HepG2 (cell line): ENCODE data around the gene PRR5L. TPM values are rescaled to one million over a fixed set of nuclear protein-coding genes. Genes with fewer than 3 reads are reported as not detected.

Experiments used
- ATAC-seq: fragments of 200-7000 bp; cut with Tn5 transposase; 3 replicates; pipeline ENCODE4 v1.9.1; 2020; ENCODE audit warnings: mild to moderate bottlenecking, moderate library complexity
- BruUV-seq: library from RNA; stranded (reverse); fragments of 400-500 nt; replicated peaks from 2 replicates; lab custom pipeline; 2021; lab: Mats Ljungman, UMichigan
- CTCF ChIA-PET: fragments of 300-600 bp; formaldehyde crosslinking; extraction: SDS; loops from one replicate; lab custom pipeline; 2021; ENCODE audit warnings: low total read pairs, inconsistent platforms, low intra/inter-chr PET ratio; lab: Yijun Ruan, JAX
- POLR2A ChIA-PET: fragments of 350-600 bp; sonication (Branson Sonifier 250); formaldehyde crosslinking; loops from one replicate; lab custom pipeline; 2020; ENCODE audit warnings: antibody characterized with exemption, inconsistent platforms; lab: Yijun Ruan, JAX
- DNase-seq: peaks from one replicate; pipeline ENCODE4 v3.0.0-alpha.2; 2015; ENCODE audit warnings: low spot score
- FAIRE-seq: peaks from 3 replicates; lab custom pipeline; 2011; peaks lifted over from hg19 to GRCh38; lab: Jason Lieb, UNC
- H2AFZ ChIP-seq: one replicate; pipeline ENCODE4 v1.6.1; 2011; ENCODE audit warnings: low read length, inconsistent platforms
- H3K27ac ChIP-seq: fragments of 300-600 bp; 3 replicates; pipeline ENCODE4 v1.8.0; 2011; ENCODE audit warnings: mixed run types, mild to moderate bottlenecking, mixed read lengths, low read length, inconsistent platforms; ENCODE audit not compliant: insufficient read depth; ENCODE audit errors: extremely low read length
- H3K27me3 ChIP-seq, 2 experiments: fragments of 200-600 bp in 1 of 2; 2 replicates in 1 of 2; 3 replicates in 1 of 2; pipeline versions ENCODE4 v1.6.0 to v1.8.0; 2011; ENCODE audit warnings: low read length in 2 of 2, mild to moderate bottlenecking in 2 of 2, moderate library complexity in 2 of 2, inconsistent platforms in 1 of 2; ENCODE audit not compliant: insufficient read depth in 2 of 2, control insufficient read depth in 1 of 2
- H3K36me3 ChIP-seq, 2 experiments: fragments of 200-600 bp in 1 of 2; replicated peaks in 1 of 2; 2 replicates in 1 of 2; 3 replicates in 1 of 2; pipeline versions ENCODE4 v1.5.1 to v1.8.0; 2011; ENCODE audit warnings: low read length in 2 of 2, inconsistent platforms in 1 of 2; ENCODE audit not compliant: insufficient read depth in 2 of 2, control insufficient read depth in 1 of 2
- H3K4me1 ChIP-seq: 2 replicates; pipeline ENCODE4 v1.5.1; 2012; ENCODE audit warnings: low read length, inconsistent platforms; ENCODE audit not compliant: insufficient read depth
- H3K4me2 ChIP-seq: 2 replicates; pipeline ENCODE4 v1.6.0; 2011; ENCODE audit warnings: low read depth, low read length, inconsistent platforms
- H3K4me3 ChIP-seq, 3 experiments: fragments of 200-600 bp in 1 of 3; sonication (generic), shearing (Covaris generic) in 1 of 3; replicated peaks in 1 of 3; 2 replicates each; pipeline ENCODE4 v1.5.1; 2011 to 2016; ENCODE audit warnings: low read length in 3 of 3, inconsistent platforms in 2 of 3, low read depth in 2 of 3, mild to moderate bottlenecking in 2 of 3, control low read depth in 1 of 3, mixed read lengths in 1 of 3; ENCODE audit not compliant: insufficient read depth in 1 of 3
- H3K79me2 ChIP-seq: one replicate; pipeline ENCODE4 v1.6.1; 2011; ENCODE audit warnings: low read length, inconsistent platforms; ENCODE audit not compliant: insufficient read depth
- H3K9ac ChIP-seq: 2 replicates; pipeline ENCODE4 v1.6.0; 2011; ENCODE audit warnings: mild to moderate bottlenecking, low read depth, low read length, inconsistent platforms; ENCODE audit not compliant: insufficient read depth
- H3K9me3 ChIP-seq: 2 replicates; pipeline ENCODE4 v1.5.1; 2012; ENCODE audit warnings: mild to moderate bottlenecking, low read length
- H4K20me1 ChIP-seq: 2 replicates; pipeline ENCODE4 v1.6.0; 2011; ENCODE audit warnings: inconsistent platforms, mild to moderate bottlenecking, low read length, moderate library complexity; ENCODE audit not compliant: insufficient read depth
- CBX1 ChIP-seq: IDR thresholded peaks from one replicate; pipeline ENCODE4 v1.6.1; 2016; ENCODE audit warnings: antibody characterized with exemption, low read depth
- DR1 ChIP-seq: sonication (generic); formaldehyde crosslinking; IDR thresholded peaks from 2 replicates; pipeline ENCODE4 v1.8.0; 2021; ENCODE audit warnings: mild to moderate bottlenecking, missing genetic modification reagents, inconsistent platforms
- FOXJ3 ChIP-seq: sonication (generic); formaldehyde crosslinking; IDR thresholded peaks from 2 replicates; pipeline ENCODE4 v1.4.0; 2020; ENCODE audit warnings: missing genetic modification reagents, mild to moderate bottlenecking, borderline replicate concordance
- HNRNPK ChIP-seq: fragments of 200-400 bp; formaldehyde crosslinking; IDR thresholded peaks from 2 replicates; pipeline ENCODE4 v1.6.1; 2018; ENCODE audit warnings: low read length, low read depth, moderate library complexity, mild to moderate bottlenecking; ENCODE audit not compliant: poor library complexity, severe bottlenecking
- HNRNPLL ChIP-seq: fragments of 200-400 bp; formaldehyde crosslinking; IDR thresholded peaks from 2 replicates; pipeline ENCODE4 v1.6.1; 2017; ENCODE audit warnings: mild to moderate bottlenecking, low read depth, low read length; ENCODE audit not compliant: poor library complexity, severe bottlenecking
- NFIB ChIP-seq: sonication (generic); formaldehyde crosslinking; IDR thresholded peaks from 2 replicates; pipeline ENCODE4 v1.9.0; 2021; ENCODE audit warnings: missing genetic modification reagents, mild to moderate bottlenecking, borderline replicate concordance
- RARG ChIP-seq: sonication (generic); formaldehyde crosslinking; IDR thresholded peaks from 2 replicates; pipeline ENCODE4 v1.4.0; 2020; ENCODE audit warnings: low read depth, mild to moderate bottlenecking, missing genetic modification reagents
- YEATS2 ChIP-seq: sonication (generic); formaldehyde crosslinking; IDR thresholded peaks from 2 replicates; pipeline ENCODE4 v1.4.0; 2020; ENCODE audit warnings: missing genetic modification reagents, borderline replicate concordance
- YY1 ChIP-seq: IDR thresholded peaks from 2 replicates; pipeline ENCODE4 v1.6.1; 2011; ENCODE audit warnings: low read length, low read depth, moderate library complexity, mild to moderate bottlenecking; ENCODE audit not compliant: insufficient read depth, insufficient replicate concordance
- ZC3H4 ChIP-seq: sonication (generic); formaldehyde crosslinking; IDR thresholded peaks from 2 replicates; pipeline ENCODE4 v1.4.0; 2020; ENCODE audit warnings: missing genetic modification reagents, borderline replicate concordance
- ZNF367 ChIP-seq: sonication (generic); formaldehyde crosslinking; IDR thresholded peaks from 2 replicates; pipeline ENCODE4 v1.4.0; 2020; ENCODE audit warnings: missing genetic modification reagents, borderline replicate concordance
- ZNF615 ChIP-seq: sonication (generic); formaldehyde crosslinking; IDR thresholded peaks from 2 replicates; pipeline ENCODE4 v1.5.0; 2020; ENCODE audit warnings: mild to moderate bottlenecking, missing genetic modification reagents, borderline replicate concordance
- WGBS: methylation state at CpG from one replicate; pipeline ENCODE4 v1.1.6; 2017; ENCODE audit warnings: low lambda C conversion rate; 5-methylcytosine and 5-hydroxymethylcytosine counted together
- in situ Hi-C: cut with HindIII; loops from 2 replicates; pipeline ENCODE4 v1.10.0; 2017; ENCODE audit warnings: low pct_unique_long_range_greater_than_20kb; ENCODE audit not compliant: extremely low pct_ligation_motif_present
- intact Hi-C: fragments of 100-400 bp; cut with micrococcal nuclease; formaldehyde crosslinking; loops from one replicate; pipeline ENCODE4 v1.10.0; 2022; ENCODE audit not compliant: unreplicated experiment
- polyA plus RNA-seq, 8 experiments: library from polyadenylated mRNA; depleted of rRNA in 3 of 8; stranded (reverse) in 7 of 8; unstranded in 1 of 8; fragments of >200 nt; fragmentation: Illumina TruSeq in 4 of 8; extraction: Trizol in 4 of 8; gene quantifications; 2 replicates each; pipeline versions ENCODE4 v1.2.1 to v1.2.3, GENCODE V29; 2011 to 2016; ENCODE audit warnings: low read depth in 4 of 8, missing spikeins in 1 of 8, mixed read lengths in 1 of 8; ENCODE audit not compliant: insufficient read depth in 1 of 8
- total RNA-seq, 5 experiments: library from RNA; depleted of rRNA; stranded (reverse); fragments of >200 nt; fragmentation: Illumina TruSeq; extraction: Trizol; gene quantifications; 2 replicates each; pipeline ENCODE4 v1.2.3, GENCODE V29; 2016; ENCODE audit warnings: low read depth in 1 of 5
- TF ChIP-seq, protein P1 (sequence below): sonication (generic); formaldehyde crosslinking; IDR thresholded peaks from 2 replicates; pipeline ENCODE4 v1.5.0; 2020; ENCODE audit warnings: missing genetic modification reagents
- TF ChIP-seq, protein P2 (sequence below): sonication (generic); formaldehyde crosslinking; IDR thresholded peaks from 2 replicates; pipeline ENCODE4 v1.4.0; 2020; ENCODE audit warnings: mild to moderate bottlenecking, low read depth, missing genetic modification reagents
- TF ChIP-seq, protein P3 (sequence below): sonication (generic); formaldehyde crosslinking; IDR thresholded peaks from 2 replicates; pipeline ENCODE4 v1.4.0; 2020; ENCODE audit warnings: low read depth, missing genetic modification reagents
- TF ChIP-seq, protein P4 (sequence below): sonication (generic); formaldehyde crosslinking; IDR thresholded peaks from 2 replicates; pipeline ENCODE4 v1.4.0; 2020; ENCODE audit warnings: missing genetic modification reagents

PRR5L gene
- total and polyA plus RNA-seq, 2 of the 13 experiments (the other 11 are each of a cell fraction or from before 2014, with no cell fraction given), result 0.16 TPM; not detected in 1

DNA sequence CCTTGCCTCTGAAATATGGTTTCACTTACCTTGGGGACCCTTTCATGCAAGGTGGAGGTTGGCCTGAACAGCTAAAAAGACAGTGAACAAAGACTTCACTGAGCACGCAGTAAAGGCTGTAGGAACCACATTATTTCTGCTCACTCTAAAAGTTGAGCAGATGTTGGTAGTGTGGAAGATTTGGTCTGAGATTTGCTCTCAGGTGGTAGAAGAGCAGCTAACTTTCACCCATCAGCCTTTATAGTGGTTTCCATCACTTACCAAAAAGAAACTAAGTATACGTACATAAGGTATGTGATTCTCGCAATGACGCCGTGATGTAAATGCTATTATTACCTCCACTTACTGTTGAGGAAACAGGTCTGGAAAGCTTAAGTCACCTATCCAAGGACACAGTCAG lies 47.3 kb downstream of the PRR5L start (continued):
- TF ChIP-seq, protein P1, sequence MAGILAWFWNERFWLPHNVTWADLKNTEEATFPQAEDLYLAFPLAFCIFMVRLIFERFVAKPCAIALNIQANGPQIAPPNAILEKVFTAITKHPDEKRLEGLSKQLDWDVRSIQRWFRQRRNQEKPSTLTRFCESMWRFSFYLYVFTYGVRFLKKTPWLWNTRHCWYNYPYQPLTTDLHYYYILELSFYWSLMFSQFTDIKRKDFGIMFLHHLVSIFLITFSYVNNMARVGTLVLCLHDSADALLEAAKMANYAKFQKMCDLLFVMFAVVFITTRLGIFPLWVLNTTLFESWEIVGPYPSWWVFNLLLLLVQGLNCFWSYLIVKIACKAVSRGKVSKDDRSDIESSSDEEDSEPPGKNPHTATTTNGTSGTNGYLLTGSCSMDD (CRISPR knock-in tag), result no peak
- TF ChIP-seq, all 625 proteins: peak for 0

DNA sequence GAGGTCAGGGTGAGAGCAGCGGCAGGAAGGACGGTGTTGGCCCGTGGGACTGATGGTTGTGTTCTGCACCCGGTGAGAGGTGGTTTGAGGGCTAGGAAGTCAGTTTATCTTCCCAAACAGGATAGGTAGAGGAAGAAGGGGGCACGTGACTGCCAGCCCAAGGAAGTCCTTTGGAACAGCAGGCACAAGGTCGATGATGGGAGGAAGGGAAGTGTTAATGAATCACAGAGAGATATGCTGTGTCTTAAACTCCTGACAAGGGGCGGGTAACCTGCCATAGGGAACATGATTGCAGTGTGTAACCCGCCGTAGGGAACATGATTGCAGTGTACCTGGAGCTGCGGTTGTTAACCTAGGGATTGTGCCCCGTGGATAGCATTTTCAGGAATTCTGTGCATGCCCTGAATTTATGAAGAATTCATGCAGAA lies 49.0 kb downstream of the PRR5L start:
- Histone ChIP-seq H3K36me3 (no peaks in the 10 kb centered on the region), H4K20me1 (no peaks in the 10 kb centered on the region), H3K27ac (no peak overlapping the region), H3K79me2 (no peaks in the 10 kb centered on the region), H3K4me2 (no peak overlapping the region), H2AFZ (no peak overlapping the region), H3K4me3 (no peak overlapping the region), H3K27me3 (peaks cover 0 to 2% of the 10 kb centered on the region in 2 experiments; a peak in 2 of 5 replicates), H3K9me3 (no peaks in the 10 kb centered on the region), H3K9ac (no peak overlapping the region), H3K4me1 (no peaks in the 10 kb centered on the region)
- ChIA-PET CTCF (no interaction called here), POLR2A (no interaction called here)
- no TSS peak for BruUV-seq
- WGBS, result 15% methylated on average over 11 of the region's 11 CpGs
- no peak for FAIRE-seq
- no peak for DNase-seq
- in situ Hi-C loops, result no loop called here
- no peak for ATAC-seq
- intact Hi-C loops, result no loop called here
- TF ChIP-seq ZC3H4 (CRISPR knock-in tag) (no peak), ZNF367 (CRISPR knock-in tag) (no peak), ZNF615 (no peak), CBX1 (no peak), YY1 (no peak), NFIB (no peak), HNRNPK (no peak), HNRNPLL (no peak), FOXJ3 (CRISPR knock-in tag) (no peak), YEATS2 (no peak), RARG (no peak), DR1 (CRISPR knock-in tag) (no peak)
- TF ChIP-seq, protein P2, sequence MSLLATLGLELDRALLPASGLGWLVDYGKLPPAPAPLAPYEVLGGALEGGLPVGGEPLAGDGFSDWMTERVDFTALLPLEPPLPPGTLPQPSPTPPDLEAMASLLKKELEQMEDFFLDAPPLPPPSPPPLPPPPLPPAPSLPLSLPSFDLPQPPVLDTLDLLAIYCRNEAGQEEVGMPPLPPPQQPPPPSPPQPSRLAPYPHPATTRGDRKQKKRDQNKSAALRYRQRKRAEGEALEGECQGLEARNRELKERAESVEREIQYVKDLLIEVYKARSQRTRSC (CRISPR knock-in tag), result no peak
- TF ChIP-seq, protein P3, sequence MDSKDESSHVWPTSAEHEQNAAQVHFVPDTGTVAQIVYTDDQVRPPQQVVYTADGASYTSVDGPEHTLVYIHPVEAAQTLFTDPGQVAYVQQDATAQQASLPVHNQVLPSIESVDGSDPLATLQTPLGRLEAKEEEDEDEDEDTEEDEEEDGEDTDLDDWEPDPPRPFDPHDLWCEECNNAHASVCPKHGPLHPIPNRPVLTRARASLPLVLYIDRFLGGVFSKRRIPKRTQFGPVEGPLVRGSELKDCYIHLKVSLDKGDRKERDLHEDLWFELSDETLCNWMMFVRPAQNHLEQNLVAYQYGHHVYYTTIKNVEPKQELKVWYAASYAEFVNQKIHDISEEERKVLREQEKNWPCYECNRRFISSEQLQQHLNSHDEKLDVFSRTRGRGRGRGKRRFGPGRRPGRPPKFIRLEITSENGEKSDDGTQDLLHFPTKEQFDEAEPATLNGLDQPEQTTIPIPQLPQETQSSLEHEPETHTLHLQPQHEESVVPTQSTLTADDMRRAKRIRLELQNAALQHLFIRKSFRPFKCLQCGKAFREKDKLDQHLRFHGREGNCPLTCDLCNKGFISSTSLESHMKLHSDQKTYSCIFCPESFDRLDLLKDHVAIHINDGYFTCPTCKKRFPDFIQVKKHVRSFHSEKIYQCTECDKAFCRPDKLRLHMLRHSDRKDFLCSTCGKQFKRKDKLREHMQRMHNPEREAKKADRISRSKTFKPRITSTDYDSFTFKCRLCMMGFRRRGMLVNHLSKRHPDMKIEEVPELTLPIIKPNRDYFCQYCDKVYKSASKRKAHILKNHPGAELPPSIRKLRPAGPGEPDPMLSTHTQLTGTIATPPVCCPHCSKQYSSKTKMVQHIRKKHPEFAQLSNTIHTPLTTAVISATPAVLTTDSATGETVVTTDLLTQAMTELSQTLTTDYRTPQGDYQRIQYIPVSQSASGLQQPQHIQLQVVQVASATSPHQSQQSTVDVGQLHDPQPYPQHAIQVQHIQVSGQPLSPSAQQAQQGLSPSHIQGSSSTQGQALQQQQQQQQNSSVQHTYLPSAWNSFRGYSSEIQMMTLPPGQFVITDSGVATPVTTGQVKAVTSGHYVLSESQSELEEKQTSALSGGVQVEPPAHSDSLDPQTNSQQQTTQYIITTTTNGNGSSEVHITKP, result no peak
- TF ChIP-seq, protein P4, sequence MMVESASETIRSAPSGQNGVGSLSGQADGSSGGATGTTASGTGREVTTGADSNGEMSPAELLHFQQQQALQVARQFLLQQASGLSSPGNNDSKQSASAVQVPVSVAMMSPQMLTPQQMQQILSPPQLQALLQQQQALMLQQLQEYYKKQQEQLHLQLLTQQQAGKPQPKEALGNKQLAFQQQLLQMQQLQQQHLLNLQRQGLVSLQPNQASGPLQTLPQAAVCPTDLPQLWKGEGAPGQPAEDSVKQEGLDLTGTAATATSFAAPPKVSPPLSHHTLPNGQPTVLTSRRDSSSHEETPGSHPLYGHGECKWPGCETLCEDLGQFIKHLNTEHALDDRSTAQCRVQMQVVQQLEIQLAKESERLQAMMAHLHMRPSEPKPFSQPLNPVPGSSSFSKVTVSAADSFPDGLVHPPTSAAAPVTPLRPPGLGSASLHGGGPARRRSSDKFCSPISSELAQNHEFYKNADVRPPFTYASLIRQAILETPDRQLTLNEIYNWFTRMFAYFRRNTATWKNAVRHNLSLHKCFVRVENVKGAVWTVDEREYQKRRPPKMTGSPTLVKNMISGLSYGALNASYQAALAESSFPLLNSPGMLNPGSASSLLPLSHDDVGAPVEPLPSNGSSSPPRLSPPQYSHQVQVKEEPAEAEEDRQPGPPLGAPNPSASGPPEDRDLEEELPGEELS (CRISPR knock-in tag), result no peak
